Left lung (tissue), 10 donors: ENCODE measurements around the gene LPCAT3. TPM values are rescaled to one million over a fixed set of nuclear protein-coding genes. Genes with fewer than 3 reads are reported as not detected.

ENCODE experiments used
- ATAC-seq: fragments of 200-7000 bp; cut with Tn5 transposase; one replicate; pipeline ENCODE4 v1.9.1; 2020; ENCODE audit warnings: moderate library complexity
- DNase-seq, 4 donors: peaks; one replicate each; pipeline ENCODE4 v3.0.0-alpha.2; 2013 to 2020
- H3K27ac ChIP-seq, 2 donors: fragments of 200-600 bp; sonication (generic) in 1 of 2; one replicate each; pipeline versions ENCODE4 v1.5.0 to v1.8.0; 2020 to 2021
- H3K27me3 ChIP-seq, 2 donors: fragments of 200-600 bp; sonication (generic) in 1 of 2; one replicate each; pipeline versions ENCODE4 v1.5.0 to v1.8.0; 2020 to 2021
- H3K36me3 ChIP-seq, 2 donors: fragments of 200-600 bp; sonication (generic) in 1 of 2; one replicate each; pipeline versions ENCODE4 v1.5.0 to v1.8.0; 2020 to 2021
- H3K4me1 ChIP-seq, 2 donors: fragments of 200-600 bp; one replicate each; pipeline ENCODE4 v1.8.0; 2021
- H3K4me3 ChIP-seq, 2 donors: fragments of 200-600 bp; sonication (generic) in 1 of 2; one replicate each; pipeline versions ENCODE4 v1.5.0 to v1.8.0; 2020 to 2021; ENCODE audit warnings: mild to moderate bottlenecking in 1 of 2
- H3K9me3 ChIP-seq, 2 donors: fragments of 200-600 bp; sonication (generic) in 1 of 2; one replicate each; pipeline versions ENCODE4 v1.5.0 to v1.8.0; 2020 to 2021
- CTCF ChIP-seq, 2 donors: fragments of 200-600 bp; sonication (generic) in 1 of 2; IDR thresholded peaks; one replicate each; pipeline versions ENCODE4 v1.5.0 to v1.8.0; 2021; ENCODE audit warnings: antibody characterized with exemption in 2 of 2
- intact Hi-C, 2 donors: fragments of 100-400 bp; cut with DNase I; formaldehyde crosslinking; loops; one replicate each; pipeline versions ENCODE4 v1.11.2 to v1.14.2; 2022
- polyA plus RNA-seq, 6 donors: library from polyadenylated mRNA; unstranded; fragments of 120-200 nt; gene quantifications; one replicate each; pipeline ENCODE4 v1.2.1, GENCODE V29; 2013; ENCODE audit not compliant: insufficient read length in 6 of 6
- total RNA-seq, 2 donors: library from RNA; stranded (reverse); fragmentation: NEBNext Ultra II Directional; extraction: Animal tissue kit (Norgen Biotek cat#: 25700); gene quantifications; one replicate each; pipeline ENCODE4 v1.2.1, GENCODE V29; 2021
- donor health status: DM: no; HTN: yes; CAD: no.
- donor health status: DM: no; HTN: no; CAD: no.

The LPCAT3 gene
- total and polyA plus RNA-seq, 8 donors = 54.7 to 108 (median 64.7) TPM

GRCh38 chr12:6934110-6934509 lies 84.2 kb downstream of the LPCAT3 start:
- no peak for TF ChIP-seq CTCF (IDR thresholded peaks at IDR 0.05)
- Histone ChIP-seq H3K9me3 (no peaks in the 10 kb centered on the region), H3K27ac (peak overlapping the region; percentile 39 to 53), H3K27me3 (peaks cover 0 to under 1% of the 10 kb centered on the region in 2 donors), H3K4me3 (no peak overlapping the region), H3K4me1 (peaks cover 37 to 88% of the 10 kb centered on the region in 2 donors), H3K36me3 (peaks cover 0 to 45% of the 10 kb centered on the region in 2 donors)
- DNase-seq (peak in 1 of 4 donors; percentile 52), ATAC-seq (no peak)
- intact Hi-C loops = no loop called here

DNA sequence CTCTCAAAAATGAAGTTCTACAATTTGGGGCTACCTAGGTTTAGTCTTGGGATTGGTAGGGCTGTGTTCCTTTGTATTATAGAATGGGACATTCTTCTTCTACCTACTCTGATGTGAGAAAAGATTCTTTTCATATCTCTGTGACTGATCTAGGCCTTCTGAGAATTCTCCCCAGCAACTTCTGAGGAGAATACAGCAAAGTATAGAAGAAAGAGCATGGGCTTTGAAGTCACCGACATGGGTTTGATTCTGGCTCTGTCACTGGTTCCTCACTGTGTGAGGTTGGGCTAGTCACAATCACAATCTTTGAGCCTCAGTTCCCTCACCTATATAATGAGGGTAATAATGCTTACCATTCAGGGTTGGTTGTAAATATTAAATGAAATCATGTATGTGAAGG lies 85.5 kb downstream of the LPCAT3 start:
- intact Hi-C loops = no loop called here
- Histone ChIP-seq H3K36me3 (peaks cover 0 to 37% of the 10 kb centered on the region in 2 donors), H3K27ac (no peak overlapping the region), H3K27me3 (peaks cover 0 to 12% of the 10 kb centered on the region in 2 donors), H3K4me3 (no peak overlapping the region), H3K9me3 (no peaks in the 10 kb centered on the region), H3K4me1 (peaks cover 34 to 82% of the 10 kb centered on the region in 2 donors)
- no peak for TF ChIP-seq CTCF (IDR thresholded peaks at IDR 0.05)
- ATAC-seq (no peak), DNase-seq (no peak)

- peak overlapping the region; percentile 68 to 70 for H3K4me3 ChIP-seq
- DNase-seq = peak in 1 of 4 donors; percentile 1
- peaks cover 0 to 28% of the 10 kb centered on the region in 2 donors for H3K27me3 ChIP-seq
- TF ChIP-seq CTCF (IDR thresholded peaks at IDR 0.05) = no peak
- H3K9me3 ChIP-seq = no peaks in the 10 kb centered on the region
- ATAC-seq = no peak
- H3K36me3 ChIP-seq = peaks cover 0 to 12% of the 10 kb centered on the region in 2 donors
- intact Hi-C loops = loop anchor here in 1 of 2 donors (10.0 kb wide), 1 partner anchor 165 kb away; the partner anchor contains the start of gene C1R
- H3K27ac ChIP-seq = peak overlapping the region; percentile 85 to 91
- H3K4me1 ChIP-seq = peaks cover 42 to 80% of the 10 kb centered on the region in 2 donors
These were observed 88.5 kb downstream of the LPCAT3 start for GRCh38 chr12:6929466-6930452.

DNA sequence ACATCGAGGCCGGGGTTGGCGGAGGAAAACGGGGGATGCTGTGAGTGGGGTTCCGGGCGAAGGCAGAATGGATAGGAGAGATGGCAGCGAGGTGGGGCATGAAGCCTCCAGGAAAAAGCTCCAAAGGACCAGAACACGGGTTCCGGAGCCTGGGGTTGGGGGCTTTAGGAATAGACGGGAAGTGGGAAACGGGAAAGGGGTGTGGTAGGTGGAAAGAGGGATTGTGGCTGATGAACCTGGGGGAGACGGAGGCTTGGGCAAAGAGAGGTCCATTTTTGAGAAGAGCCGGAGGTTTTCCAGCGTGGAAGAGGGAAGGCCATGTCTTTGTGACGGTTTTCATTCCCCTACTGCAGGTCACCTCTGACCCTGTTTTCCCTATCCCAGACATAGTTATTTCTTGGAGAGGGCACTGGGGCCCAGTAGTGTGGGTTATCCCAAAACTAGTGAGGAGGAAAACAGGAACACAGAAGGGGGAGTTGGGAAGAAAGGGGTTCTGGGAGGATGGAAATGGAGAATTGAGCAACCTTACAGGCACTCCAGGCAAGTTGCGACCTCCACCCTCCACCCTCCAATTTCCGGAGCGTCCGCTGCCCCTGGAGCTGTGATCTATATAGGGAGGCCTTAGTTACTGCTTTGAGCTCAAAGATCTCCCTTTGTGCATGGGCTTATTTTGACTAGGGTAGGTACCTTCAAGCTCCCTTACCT lies 89.4 kb downstream of the LPCAT3 start:
- ATAC-seq (no peak), DNase-seq (peak in 1 of 4 donors; percentile 43)
- H3K36me3 ChIP-seq = peaks cover 0 to 3% of the 10 kb centered on the region in 2 donors
- H3K9me3 ChIP-seq = no peaks in the 10 kb centered on the region
- H3K4me1 ChIP-seq = peaks cover 50 to 80% of the 10 kb centered on the region in 2 donors
- intact Hi-C loops = loop anchor here in 1 of 2 donors (10.0 kb wide), 1 partner anchor 166 kb away; the partner anchor contains the start of gene C1R
- no peak for TF ChIP-seq CTCF (IDR thresholded peaks at IDR 0.05)
- H3K4me3 ChIP-seq = peak overlapping the region; percentile 68 to 70
- H3K27me3 ChIP-seq = peaks cover 0 to 28% of the 10 kb centered on the region in 2 donors
- H3K27ac ChIP-seq = peak overlapping the region; percentile 85 to 91
